Liver (tissue), 3 donors: ENCODE measurements around the gene ATP6V0D1.

Experiments
- CTCF ChIP-seq: fragments of 150-350 bp; IDR thresholded peaks from 2 replicates; pipeline ENCODE4 v1.5.1; 2017; ENCODE audit warnings: improper control_type of control experiment, low read depth, low read length; ENCODE audit not compliant: missing input control
- EGR1 ChIP-seq, 2 donors: IDR thresholded peaks; 2 replicates each; pipeline ENCODE4 v1.6.1; 2016 to 2018; ENCODE audit warnings: antibody characterized with exemption in 2 of 2, low read depth in 2 of 2
- FOXA1 ChIP-seq: IDR thresholded peaks from 2 replicates; pipeline ENCODE4 v1.6.1; 2016; ENCODE audit warnings: antibody characterized with exemption
- GABPA ChIP-seq, 2 donors: IDR thresholded peaks in 1 of 2; conservative IDR thresholded peaks in 1 of 2; 2 replicates each; pipeline ENCODE4 v1.6.1; 2016; ENCODE audit warnings: antibody characterized with exemption in 2 of 2, mild to moderate bottlenecking in 1 of 2, moderate library complexity in 1 of 2
- HNF4A ChIP-seq, 2 donors: conservative IDR thresholded peaks; 2 replicates each; pipeline ENCODE4 v1.6.1; 2016; ENCODE audit warnings: antibody characterized with exemption in 2 of 2, mild to moderate bottlenecking in 2 of 2
- RAD21 ChIP-seq, 2 donors: IDR thresholded peaks; 2 replicates each; pipeline ENCODE4 v1.6.1; 2016; ENCODE audit warnings: antibody characterized with exemption in 2 of 2, mild to moderate bottlenecking in 2 of 2
- SP1 ChIP-seq: IDR thresholded peaks from 2 replicates; pipeline ENCODE4 v1.6.1; 2018; ENCODE audit warnings: antibody characterized with exemption, mild to moderate bottlenecking
- TAF1 ChIP-seq: conservative IDR thresholded peaks from 2 replicates; pipeline ENCODE4 v1.6.1; 2016; ENCODE audit warnings: antibody characterized with exemption, mild to moderate bottlenecking
- YY1 ChIP-seq: IDR thresholded peaks from 2 replicates; pipeline ENCODE4 v1.6.1; 2016; ENCODE audit warnings: antibody characterized with exemption, mild to moderate bottlenecking
- TF ChIP-seq, protein P1 (sequence below): IDR thresholded peaks from 2 replicates; pipeline ENCODE4 v1.6.1; 2016; ENCODE audit warnings: antibody characterized with exemption
- TF ChIP-seq, protein P2 (sequence below): IDR thresholded peaks from 2 replicates; pipeline ENCODE4 v1.6.1; 2016; ENCODE audit warnings: antibody characterized with exemption, mild to moderate bottlenecking
- donor health status: healthy.
- donor health status: healthy.

DNA sequence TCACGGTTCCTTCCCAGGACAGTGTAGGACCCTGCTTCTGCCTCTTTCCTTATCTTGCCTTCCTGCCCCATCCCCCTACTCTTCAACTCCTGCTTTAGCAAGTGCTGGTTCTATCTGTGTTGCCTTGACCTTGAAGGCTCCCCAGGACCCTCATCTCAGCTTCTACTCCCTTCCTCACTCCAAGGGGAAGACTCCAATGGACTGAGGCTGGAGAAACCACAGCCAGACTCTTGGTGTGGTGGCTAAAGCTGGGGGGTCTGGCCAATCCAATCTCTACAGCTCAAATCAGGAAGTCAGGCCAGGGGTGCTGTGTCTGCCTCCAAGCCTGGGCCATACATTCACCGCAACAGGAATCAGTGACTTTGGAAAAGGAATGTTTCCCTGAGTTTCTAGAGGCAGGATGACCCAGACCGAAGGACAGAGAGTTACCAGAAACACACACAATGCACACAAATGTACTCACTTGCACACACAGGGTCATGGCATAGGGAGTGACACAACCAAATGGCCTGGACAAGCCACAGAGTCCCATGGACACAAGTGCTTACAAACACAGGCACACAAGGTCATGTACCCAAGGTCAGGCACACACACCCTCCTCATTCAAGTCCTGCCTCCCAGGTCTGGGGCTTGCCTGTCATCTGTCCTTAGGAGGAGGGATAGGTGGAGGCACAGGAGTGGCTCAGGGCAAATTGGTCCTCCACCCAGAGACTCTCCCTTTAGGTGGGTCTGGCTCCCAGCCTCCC, 51.7 kb downstream of the ATP6V0D1 start:
- TF ChIP-seq RAD21 (IDR thresholded peaks at IDR 0.05) (no peak), CTCF (no peak), YY1 (no peak), EGR1 (IDR thresholded peaks at IDR 0.05; ENCODE audit: low read depth in 2 of 2) (no peak), TAF1 (no peak), FOXA1 (no peak), SP1 (no peak), GABPA (IDR thresholded peaks at IDR 0.05 in 1 of 2, conservative IDR thresholded peaks at IDR 0.05 in 1 of 2) (no peak), HNF4A (conservative IDR thresholded peaks at IDR 0.05) (peak in 1 of 2 donors; percentile 7)
- TF ChIP-seq, protein P1, sequence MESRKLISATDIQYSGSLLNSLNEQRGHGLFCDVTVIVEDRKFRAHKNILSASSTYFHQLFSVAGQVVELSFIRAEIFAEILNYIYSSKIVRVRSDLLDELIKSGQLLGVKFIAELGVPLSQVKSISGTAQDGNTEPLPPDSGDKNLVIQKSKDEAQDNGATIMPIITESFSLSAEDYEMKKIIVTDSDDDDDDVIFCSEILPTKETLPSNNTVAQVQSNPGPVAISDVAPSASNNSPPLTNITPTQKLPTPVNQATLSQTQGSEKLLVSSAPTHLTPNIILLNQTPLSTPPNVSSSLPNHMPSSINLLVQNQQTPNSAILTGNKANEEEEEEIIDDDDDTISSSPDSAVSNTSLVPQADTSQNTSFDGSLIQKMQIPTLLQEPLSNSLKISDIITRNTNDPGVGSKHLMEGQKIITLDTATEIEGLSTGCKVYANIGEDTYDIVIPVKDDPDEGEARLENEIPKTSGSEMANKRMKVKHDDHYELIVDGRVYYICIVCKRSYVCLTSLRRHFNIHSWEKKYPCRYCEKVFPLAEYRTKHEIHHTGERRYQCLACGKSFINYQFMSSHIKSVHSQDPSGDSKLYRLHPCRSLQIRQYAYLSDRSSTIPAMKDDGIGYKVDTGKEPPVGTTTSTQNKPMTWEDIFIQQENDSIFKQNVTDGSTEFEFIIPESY = no peak
- TF ChIP-seq, protein P2, sequence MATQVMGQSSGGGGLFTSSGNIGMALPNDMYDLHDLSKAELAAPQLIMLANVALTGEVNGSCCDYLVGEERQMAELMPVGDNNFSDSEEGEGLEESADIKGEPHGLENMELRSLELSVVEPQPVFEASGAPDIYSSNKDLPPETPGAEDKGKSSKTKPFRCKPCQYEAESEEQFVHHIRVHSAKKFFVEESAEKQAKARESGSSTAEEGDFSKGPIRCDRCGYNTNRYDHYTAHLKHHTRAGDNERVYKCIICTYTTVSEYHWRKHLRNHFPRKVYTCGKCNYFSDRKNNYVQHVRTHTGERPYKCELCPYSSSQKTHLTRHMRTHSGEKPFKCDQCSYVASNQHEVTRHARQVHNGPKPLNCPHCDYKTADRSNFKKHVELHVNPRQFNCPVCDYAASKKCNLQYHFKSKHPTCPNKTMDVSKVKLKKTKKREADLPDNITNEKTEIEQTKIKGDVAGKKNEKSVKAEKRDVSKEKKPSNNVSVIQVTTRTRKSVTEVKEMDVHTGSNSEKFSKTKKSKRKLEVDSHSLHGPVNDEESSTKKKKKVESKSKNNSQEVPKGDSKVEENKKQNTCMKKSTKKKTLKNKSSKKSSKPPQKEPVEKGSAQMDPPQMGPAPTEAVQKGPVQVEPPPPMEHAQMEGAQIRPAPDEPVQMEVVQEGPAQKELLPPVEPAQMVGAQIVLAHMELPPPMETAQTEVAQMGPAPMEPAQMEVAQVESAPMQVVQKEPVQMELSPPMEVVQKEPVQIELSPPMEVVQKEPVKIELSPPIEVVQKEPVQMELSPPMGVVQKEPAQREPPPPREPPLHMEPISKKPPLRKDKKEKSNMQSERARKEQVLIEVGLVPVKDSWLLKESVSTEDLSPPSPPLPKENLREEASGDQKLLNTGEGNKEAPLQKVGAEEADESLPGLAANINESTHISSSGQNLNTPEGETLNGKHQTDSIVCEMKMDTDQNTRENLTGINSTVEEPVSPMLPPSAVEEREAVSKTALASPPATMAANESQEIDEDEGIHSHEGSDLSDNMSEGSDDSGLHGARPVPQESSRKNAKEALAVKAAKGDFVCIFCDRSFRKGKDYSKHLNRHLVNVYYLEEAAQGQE = no peak
